ENCODE results near the gene ACAP3. TPM values are rescaled to one million over a fixed set of nuclear protein-coding genes. Genes with fewer than 3 reads are reported as not detected.

Gene ACAP3
- total RNA-seq, 4 donors from 2014 or later = 34.3 to 125 (median 69.6) TPM

DNA sequence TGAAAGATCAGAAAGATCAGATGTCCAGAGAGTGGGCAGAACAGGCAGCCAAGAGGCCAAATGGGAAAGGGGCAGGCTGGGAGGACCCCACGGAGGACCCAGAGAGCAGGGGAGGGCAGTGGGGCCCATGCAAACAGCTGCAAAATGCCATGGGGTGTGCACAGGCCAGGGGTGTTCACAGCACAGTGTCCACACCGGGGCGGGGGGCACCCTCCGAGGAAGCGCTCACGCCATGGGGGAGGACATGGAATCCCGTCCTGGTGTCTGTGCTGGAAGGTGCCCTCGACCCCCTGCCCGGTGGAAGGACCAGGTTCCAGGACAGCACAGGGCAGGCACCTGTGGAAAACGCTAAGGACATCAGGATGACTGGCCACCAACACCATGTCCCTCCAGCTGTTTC lies 15.2 kb upstream of the ACAP3 start:
- 78 to 80% methylated on average over 10 of the region's 10 CpGs for WGBS, 2 donors
- TF ChIP-seq POLR2A (IDR thresholded peaks at IDR 0.05) (no peak), EP300 (IDR thresholded peaks at IDR 0.05) (no peak)
- TF ChIP-seq, protein P1, sequence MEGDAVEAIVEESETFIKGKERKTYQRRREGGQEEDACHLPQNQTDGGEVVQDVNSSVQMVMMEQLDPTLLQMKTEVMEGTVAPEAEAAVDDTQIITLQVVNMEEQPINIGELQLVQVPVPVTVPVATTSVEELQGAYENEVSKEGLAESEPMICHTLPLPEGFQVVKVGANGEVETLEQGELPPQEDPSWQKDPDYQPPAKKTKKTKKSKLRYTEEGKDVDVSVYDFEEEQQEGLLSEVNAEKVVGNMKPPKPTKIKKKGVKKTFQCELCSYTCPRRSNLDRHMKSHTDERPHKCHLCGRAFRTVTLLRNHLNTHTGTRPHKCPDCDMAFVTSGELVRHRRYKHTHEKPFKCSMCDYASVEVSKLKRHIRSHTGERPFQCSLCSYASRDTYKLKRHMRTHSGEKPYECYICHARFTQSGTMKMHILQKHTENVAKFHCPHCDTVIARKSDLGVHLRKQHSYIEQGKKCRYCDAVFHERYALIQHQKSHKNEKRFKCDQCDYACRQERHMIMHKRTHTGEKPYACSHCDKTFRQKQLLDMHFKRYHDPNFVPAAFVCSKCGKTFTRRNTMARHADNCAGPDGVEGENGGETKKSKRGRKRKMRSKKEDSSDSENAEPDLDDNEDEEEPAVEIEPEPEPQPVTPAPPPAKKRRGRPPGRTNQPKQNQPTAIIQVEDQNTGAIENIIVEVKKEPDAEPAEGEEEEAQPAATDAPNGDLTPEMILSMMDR (IDR thresholded peaks at IDR 0.05) = no peak
- Histone ChIP-seq H3K4me3 (no peak overlapping the region), H3K27ac (no peak overlapping the region), H3K36me3 (peaks cover 0 to 47% (median 14%) of the 10 kb centered on the region in 3 donors), H3K9me3 (no peaks in the 10 kb centered on the region), H3K27me3 (no peaks in the 10 kb centered on the region), H3K4me1 (peaks cover 0 to 80% (median 32%) of the 10 kb centered on the region in 4 donors)
- no peak for DNase-seq (ENCODE audit: low spot score in 2 of 2)

DNA sequence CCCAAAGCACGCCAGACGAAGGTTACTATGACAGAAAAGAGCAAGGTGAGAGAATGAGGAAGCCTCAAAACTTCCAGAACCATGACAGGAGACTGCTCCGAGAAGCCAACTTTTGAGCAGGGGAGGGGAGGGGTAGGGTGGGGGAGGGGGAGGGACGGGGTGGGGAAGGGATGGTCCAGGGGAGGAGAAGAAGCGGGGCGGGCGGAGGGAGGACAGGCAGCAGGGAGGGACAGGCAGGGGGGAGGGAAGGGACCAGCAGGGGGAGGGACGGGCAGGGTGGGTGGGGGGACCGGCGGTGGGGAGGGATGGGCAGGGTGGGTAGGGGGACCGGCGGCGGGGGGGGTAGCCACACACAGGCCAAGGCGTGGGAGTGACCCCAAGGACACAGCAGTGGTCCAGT lies 14.7 kb upstream of the ACAP3 start:
- H3K27me3 ChIP-seq = no peaks in the 10 kb centered on the region
- H3K4me3 ChIP-seq = no peak overlapping the region
- no peaks in the 10 kb centered on the region for H3K9me3 ChIP-seq
- peaks cover 0 to 85% (median 33%) of the 10 kb centered on the region in 4 donors for H3K4me1 ChIP-seq
- TF ChIP-seq EP300 (IDR thresholded peaks at IDR 0.05) (no peak), POLR2A (IDR thresholded peaks at IDR 0.05) (no peak)
- TF ChIP-seq, protein P1 (IDR thresholded peaks at IDR 0.05) = no peak
- H3K36me3 ChIP-seq = peaks cover 0 to 47% (median 12%) of the 10 kb centered on the region in 3 donors
- DNase-seq (ENCODE audit: low spot score in 2 of 2) = no peak
- 81 to 83% methylated on average over 8 to 9 of the region's 14 CpGs for WGBS, 2 donors
- H3K27ac ChIP-seq = no peak overlapping the region

DNA sequence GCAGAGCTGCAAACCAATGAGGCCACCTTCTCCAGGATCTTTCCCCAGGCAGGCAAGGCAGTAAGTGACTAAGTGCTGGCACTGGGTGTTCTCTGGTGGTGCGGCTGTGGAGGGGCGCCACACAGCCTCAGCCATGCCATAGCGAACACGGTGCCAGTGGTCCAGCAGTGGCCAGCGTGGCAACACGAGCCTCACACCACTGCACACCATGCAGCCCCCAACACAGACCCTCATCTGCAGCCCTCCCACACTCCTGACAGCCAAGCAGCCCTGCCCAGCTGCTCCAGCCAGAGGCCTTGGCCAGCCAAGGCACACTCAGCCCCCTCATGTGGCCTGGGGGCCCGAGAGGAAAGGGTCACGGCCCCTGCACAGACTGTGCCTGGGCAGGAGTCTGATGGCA lies 13.7 kb upstream of the ACAP3 start:
- H3K36me3 ChIP-seq = peaks cover 0 to 45% (median 7%) of the 10 kb centered on the region in 3 donors
- peaks cover 0 to 84% (median 33%) of the 10 kb centered on the region in 4 donors for H3K4me1 ChIP-seq
- DNase-seq (ENCODE audit: low spot score in 2 of 2) = no peak
- TF ChIP-seq, protein P1 (IDR thresholded peaks at IDR 0.05) = no peak
- TF ChIP-seq EP300 (IDR thresholded peaks at IDR 0.05) (no peak), POLR2A (IDR thresholded peaks at IDR 0.05) (no peak)
- no peaks in the 10 kb centered on the region for H3K9me3 ChIP-seq
- H3K27me3 ChIP-seq = no peaks in the 10 kb centered on the region
- H3K4me3 ChIP-seq = no peak overlapping the region
- no peak overlapping the region for H3K27ac ChIP-seq
- 88 to 93% methylated on average over 8 of the region's 8 CpGs for WGBS, 2 donors

DNA sequence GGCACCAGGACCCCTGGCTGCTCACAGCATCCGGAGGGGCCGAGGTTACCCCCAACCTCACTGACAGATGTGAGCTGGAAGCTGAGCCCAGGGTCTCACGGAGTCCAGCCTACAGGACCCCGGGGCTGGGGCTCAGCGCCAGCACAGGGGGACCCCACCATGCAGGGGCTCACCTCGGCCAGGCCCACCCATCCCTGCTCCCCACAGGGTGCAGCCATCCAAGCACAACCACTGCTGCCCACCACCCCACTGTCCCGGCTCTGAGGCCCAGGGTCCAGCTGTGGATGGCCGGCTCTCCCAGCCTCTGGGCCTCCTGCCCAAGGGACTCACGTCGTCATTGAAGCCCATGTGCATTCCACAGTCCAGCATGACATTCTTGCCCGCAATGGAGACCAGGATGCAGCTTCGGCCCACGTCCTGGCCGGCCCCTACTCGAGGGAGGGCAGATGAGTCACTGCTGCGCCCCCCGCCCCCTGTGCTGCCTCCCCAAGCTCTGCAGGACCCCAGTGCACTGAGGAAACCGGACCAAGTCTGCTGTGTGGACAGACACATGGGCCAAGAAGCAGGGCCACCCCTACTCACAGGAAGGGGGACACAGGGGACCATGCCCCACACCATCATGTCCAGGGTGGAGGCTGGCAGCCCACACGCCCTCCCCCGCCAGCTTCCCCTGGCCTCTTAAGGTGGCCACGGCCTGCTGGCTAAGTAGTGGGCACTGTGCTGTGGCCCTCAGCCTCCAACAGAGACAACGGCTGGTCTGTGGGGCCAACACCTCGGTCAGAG lies 13.1 kb upstream of the ACAP3 start:
- no peaks in the 10 kb centered on the region for H3K27me3 ChIP-seq
- no peak for DNase-seq (ENCODE audit: low spot score in 2 of 2)
- H3K36me3 ChIP-seq = peaks cover 0 to 43% (median 7%) of the 10 kb centered on the region in 3 donors
- WGBS, 2 donors = 50 to 68% methylated on average over 13 to 14 of the region's 23 CpGs
- no peaks in the 10 kb centered on the region for H3K9me3 ChIP-seq
- peaks cover 0 to 78% (median 30%) of the 10 kb centered on the region in 4 donors for H3K4me1 ChIP-seq
- no peak overlapping the region for H3K4me3 ChIP-seq
- peak overlapping the region in 2 of 4 donors; percentile 10 to 58 for H3K27ac ChIP-seq
- TF ChIP-seq POLR2A (IDR thresholded peaks at IDR 0.05) (no peak), EP300 (IDR thresholded peaks at IDR 0.05) (no peak)
- TF ChIP-seq, protein P1 (IDR thresholded peaks at IDR 0.05) = no peak

DNA sequence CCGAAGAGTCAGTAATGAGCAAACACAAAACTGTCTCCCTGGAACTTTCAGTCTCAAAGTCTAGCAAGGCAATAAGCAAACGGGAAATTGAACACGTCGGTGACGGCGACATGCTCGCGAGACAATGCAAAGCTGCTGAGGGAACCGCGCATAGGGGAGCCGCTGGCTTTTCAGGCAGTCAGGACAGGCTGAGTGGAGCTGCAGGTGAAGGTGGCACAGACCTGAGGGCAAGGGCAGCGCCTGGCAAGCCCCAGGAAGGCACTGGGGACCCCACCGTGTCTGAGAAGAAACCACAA lies 11.9 kb upstream of the ACAP3 start:
- no peak for DNase-seq (ENCODE audit: low spot score in 2 of 2)
- Histone ChIP-seq H3K27me3 (no peaks in the 10 kb centered on the region), H3K36me3 (peaks cover 0 to 51% (median 7%) of the 10 kb centered on the region in 3 donors), H3K4me1 (peaks cover 0 to 68% (median 22%) of the 10 kb centered on the region in 4 donors), H3K4me3 (no peak overlapping the region), H3K27ac (peak overlapping the region in 1 of 4 donors; percentile 58), H3K9me3 (no peaks in the 10 kb centered on the region)
- no peak for TF ChIP-seq EP300 (IDR thresholded peaks at IDR 0.05)
- no peak for TF ChIP-seq POLR2A (IDR thresholded peaks at IDR 0.05)
- TF ChIP-seq, protein P1 (IDR thresholded peaks at IDR 0.05) = no peak
- WGBS, 2 donors = 90 to 95% methylated on average over 13 of the region's 13 CpGs

Measured in tibial nerve (tissue), 4 donors.